Skeletal muscle tissue (tissue), 4 donors: ENCODE data around the gene ATG9A. TPM values are rescaled to one million over a fixed set of nuclear protein-coding genes. Genes with fewer than 3 reads are reported as not detected.

Experiments
- H3K27ac ChIP-seq: one replicate; pipeline ENCODE4 v1.7.0; 2013; ENCODE audit warnings: mild to moderate bottlenecking, low read depth, low read length, inconsistent platforms
- H3K27me3 ChIP-seq, 3 donors: one replicate each; pipeline ENCODE4 v1.7.0; 2013; ENCODE audit warnings: low read length in 3 of 3; ENCODE audit not compliant: control insufficient read depth in 3 of 3, insufficient read depth in 3 of 3
- H3K36me3 ChIP-seq, 3 donors: one replicate each; pipeline ENCODE4 v1.7.0; 2013; ENCODE audit warnings: low read length in 3 of 3; ENCODE audit not compliant: control insufficient read depth in 3 of 3, insufficient read depth in 3 of 3
- H3K4me1 ChIP-seq, 3 donors: one replicate each; pipeline ENCODE4 v1.7.0; 2013; ENCODE audit warnings: low read length in 3 of 3, mild to moderate bottlenecking in 3 of 3; ENCODE audit not compliant: control insufficient read depth in 3 of 3, insufficient read depth in 3 of 3
- H3K4me3 ChIP-seq, 3 donors: one replicate each; pipeline ENCODE4 v1.7.0; 2013; ENCODE audit warnings: low read length in 3 of 3
- H3K9ac ChIP-seq, 3 donors: one replicate each; pipeline ENCODE4 v1.7.0; 2013; ENCODE audit warnings: low read length in 3 of 3, mild to moderate bottlenecking in 3 of 3, moderate library complexity in 2 of 3, low read depth in 1 of 3
- H3K9me3 ChIP-seq, 3 donors: one replicate each; pipeline ENCODE4 v1.7.0; 2013; ENCODE audit warnings: low read length in 3 of 3; ENCODE audit not compliant: control insufficient read depth in 3 of 3
- total RNA-seq: library from RNA; depleted of rRNA; stranded (reverse); fragments of >200 nt; gene quantifications from one replicate; pipeline ENCODE4 v1.2.3, GENCODE V29; 2014
- donor health status: Osteomylitis.

Gene ATG9A
- total RNA-seq, 1 donor from 2014 or later, result 16.7 TPM

DNA sequence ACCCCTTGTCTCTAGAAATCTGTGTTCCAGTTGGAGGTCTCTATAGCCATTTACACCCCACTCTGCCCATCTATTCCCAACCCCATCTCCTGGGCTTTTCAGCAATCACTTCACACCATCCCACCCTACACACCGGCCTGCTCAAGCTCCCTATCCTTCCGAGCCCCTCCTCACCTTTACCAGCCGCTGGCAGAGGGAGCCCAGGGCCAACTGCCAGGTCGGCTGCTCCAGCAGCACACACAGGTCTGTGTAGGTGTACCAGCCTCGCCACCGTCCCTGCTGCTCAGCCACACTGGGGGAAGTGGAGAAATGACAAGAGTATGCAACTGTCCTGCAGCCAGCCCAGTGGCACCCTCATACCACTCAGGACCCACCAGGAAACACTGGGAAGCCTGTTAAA is 56.3 kb downstream of the ATG9A start:
- Histone ChIP-seq H3K27ac (no peak overlapping the region), H3K9me3 (no peaks in the 10 kb centered on the region), H3K4me3 (no peak overlapping the region), H3K36me3 (peaks cover 26 to 33% (median 29%) of the 10 kb centered on the region in 3 donors), H3K27me3 (no peaks in the 10 kb centered on the region), H3K4me1 (peaks cover 20 to 26% (median 26%) of the 10 kb centered on the region in 3 donors), H3K9ac (no peak overlapping the region)

DNA sequence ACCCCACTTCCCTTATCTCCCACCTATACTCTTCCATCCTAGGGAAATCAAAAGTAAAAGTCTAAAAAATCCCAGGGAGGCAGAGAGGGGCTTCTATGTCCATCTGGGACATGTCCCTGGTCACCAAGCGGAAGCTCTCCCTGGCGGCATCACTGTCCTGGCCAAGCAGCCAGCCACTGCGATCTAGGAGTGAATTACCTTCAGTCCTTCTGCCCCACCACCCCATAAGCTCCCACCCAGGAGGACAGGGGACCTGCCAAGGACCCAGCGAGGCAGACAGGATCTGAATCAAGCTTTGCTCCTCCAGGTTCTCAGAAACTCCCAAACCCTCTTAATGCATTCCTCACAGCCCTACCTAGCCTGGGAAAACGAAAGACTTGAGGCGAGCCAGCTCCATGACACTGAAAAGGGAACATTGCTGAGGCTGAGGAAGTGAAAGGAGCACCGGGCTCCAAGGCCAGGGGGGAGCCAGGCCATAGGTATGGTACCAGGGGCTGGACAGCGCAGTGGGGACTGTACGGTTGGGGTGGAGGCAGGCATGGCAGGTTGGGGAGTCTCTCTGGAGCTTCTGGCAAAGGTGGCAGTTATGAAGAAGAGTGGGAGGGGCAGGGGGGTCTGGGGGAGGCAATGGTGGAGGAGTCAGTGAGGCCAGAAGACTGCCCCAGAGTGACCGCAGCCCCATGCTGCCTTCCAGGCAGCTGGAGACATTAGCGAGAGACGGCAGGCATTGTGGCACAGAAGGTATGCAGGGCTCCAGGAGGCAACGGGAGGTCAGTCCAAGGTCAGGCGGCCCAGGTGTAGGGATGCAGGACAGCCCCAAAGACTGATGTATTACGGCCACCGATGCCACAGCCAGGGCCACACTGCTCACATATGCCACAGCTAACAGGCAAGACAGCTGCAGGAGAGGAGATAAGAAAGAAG is 56.9 kb downstream of the ATG9A start:
- H3K9me3 ChIP-seq, result no peaks in the 10 kb centered on the region
- H3K4me1 ChIP-seq, result peaks cover 19 to 26% (median 24%) of the 10 kb centered on the region in 3 donors
- no peak overlapping the region for H3K27ac ChIP-seq
- peaks cover 26 to 33% (median 29%) of the 10 kb centered on the region in 3 donors for H3K36me3 ChIP-seq
- H3K4me3 ChIP-seq, result no peak overlapping the region
- no peak overlapping the region for H3K9ac ChIP-seq
- H3K27me3 ChIP-seq, result no peaks in the 10 kb centered on the region

DNA sequence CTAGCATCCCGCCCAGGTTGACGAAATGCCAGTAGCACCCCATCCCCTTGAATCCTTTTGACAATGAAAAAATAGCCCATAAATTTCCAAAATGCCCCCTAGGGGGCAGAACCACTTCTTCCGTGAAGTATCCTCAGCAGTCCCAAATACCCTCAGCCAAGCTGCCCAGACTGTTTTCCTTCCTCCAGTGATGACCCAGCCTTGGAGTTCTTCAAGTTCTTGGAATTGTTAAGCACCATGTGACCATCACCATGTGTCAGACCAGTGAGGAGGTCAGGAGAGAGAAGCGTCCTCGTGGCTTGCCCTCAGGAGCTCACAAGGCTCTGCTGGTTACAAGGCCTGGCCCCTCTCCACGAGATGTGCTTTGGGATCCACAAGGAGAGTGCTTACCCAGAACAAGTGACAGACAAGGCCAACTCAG is 58.2 kb downstream of the ATG9A start:
- H3K27me3 ChIP-seq, result no peaks in the 10 kb centered on the region
- H3K4me1 ChIP-seq, result peaks cover 15 to 21% (median 20%) of the 10 kb centered on the region in 3 donors
- peak overlapping the region in 1 of 3 donors; percentile 66 for H3K9ac ChIP-seq
- H3K27ac ChIP-seq, result peak overlapping the region; percentile 72
- H3K4me3 ChIP-seq, result no peak overlapping the region
- peaks cover 26 to 33% (median 29%) of the 10 kb centered on the region in 3 donors for H3K36me3 ChIP-seq
- no peaks in the 10 kb centered on the region for H3K9me3 ChIP-seq

DNA sequence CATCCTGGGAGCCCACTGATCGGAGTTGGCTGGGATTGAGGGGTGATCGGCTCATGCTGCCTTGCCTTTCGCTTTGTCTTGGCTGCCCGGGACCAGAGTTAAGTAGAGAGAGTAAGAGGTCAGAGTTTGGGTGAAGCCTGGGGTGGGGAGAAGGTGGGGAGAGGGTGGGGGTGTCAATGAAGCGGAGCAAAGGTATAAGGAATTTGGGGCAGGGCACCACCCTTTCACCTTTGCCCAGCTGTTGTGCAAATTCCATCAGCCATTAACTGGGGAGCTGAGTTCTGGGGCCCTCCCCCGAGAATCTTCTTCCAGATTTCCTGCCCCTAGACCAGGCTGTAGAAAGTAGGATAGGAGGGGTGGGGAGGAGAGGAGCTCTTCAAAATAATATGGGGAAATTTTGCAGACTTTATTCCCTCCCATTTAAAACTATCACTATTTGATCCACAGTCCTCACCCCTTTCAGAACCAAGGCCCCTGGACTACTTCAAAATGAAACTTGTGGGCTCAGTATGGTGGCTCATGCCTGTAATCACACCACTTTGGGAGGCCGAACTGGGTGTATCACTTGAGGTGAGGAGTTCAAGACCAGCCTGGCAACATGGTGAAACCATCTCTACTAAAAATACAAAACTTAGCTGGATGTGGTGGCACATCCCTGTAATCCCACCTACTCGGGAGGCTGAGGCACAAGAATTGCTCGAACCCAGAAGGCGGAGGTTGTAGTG is 59.3 kb downstream of the ATG9A start, which contains the start of gene SLC23A3:
Gene SLC23A3, minus strand, starts transcription at position 100 of the 725 bp plus-strand sequence. Its CDS starts 45 bp downstream, at position 55.
- Histone ChIP-seq H3K36me3 (peaks cover 26 to 29% (median 29%) of the 10 kb centered on the region in 3 donors), H3K9ac (peak within 1 kb of the TSS in 2 of 3 donors; percentile 8), H3K4me3 (no peak within 1 kb of the TSS), H3K27ac (no peak within 1 kb of the TSS), H3K9me3 (no peaks in the 10 kb centered on the region), H3K27me3 (no peaks in the 10 kb centered on the region), H3K4me1 (peaks cover 6 to 11% (median 11%) of the 10 kb centered on the region in 3 donors)

Other genes with a start within 250 kb of the ATG9A start
- not detected for gene FEV, start 244.5 kb downstream of the ATG9A start, total RNA-seq
- gene CRYBA2, start 236.2 kb downstream of the ATG9A start, total RNA-seq, result not detected
- not detected for gene CFAP65, start 188.1 kb downstream of the ATG9A start, total RNA-seq
- gene IHH, start 168.7 kb downstream of the ATG9A start, total RNA-seq, result not detected
- gene NHEJ1, start 68.8 kb downstream of the ATG9A start, total RNA-seq, result 15.1 TPM
- 0.52 TPM for gene SLC23A3, start 59.6 kb downstream of the ATG9A start, total RNA-seq
- 27.1 TPM for gene CNPPD1, start 52.7 kb downstream of the ATG9A start, total RNA-seq
- gene RETREG2, start 51.4 kb downstream of the ATG9A start, total RNA-seq, result 35.5 TPM
- 11.5 TPM for gene ZFAND2B, start 22.9 kb downstream of the ATG9A start, total RNA-seq
- 25.6 TPM for gene ABCB6, start 10.7 kb downstream of the ATG9A start, total RNA-seq
- gene ANKZF1, start 170 bp upstream of the ATG9A start, total RNA-seq, result 27.7 TPM
- 13.0 TPM for gene GLB1L, start 15.8 kb upstream of the ATG9A start, total RNA-seq
- gene STK16, start 15.8 kb upstream of the ATG9A start, total RNA-seq, result 6.3 TPM
- not detected for gene TUBA4B, start 23.6 kb upstream of the ATG9A start, total RNA-seq
- 30.8 TPM for gene TUBA4A, start 24.3 kb upstream of the ATG9A start, total RNA-seq
- 49.6 TPM for gene DNAJB2, start 49.7 kb upstream of the ATG9A start, total RNA-seq
- not detected for gene PTPRN, start 79.8 kb upstream of the ATG9A start, total RNA-seq
- not detected for gene RESP18, start 103.1 kb upstream of the ATG9A start, total RNA-seq
- 25.1 TPM for gene DNPEP, start 158.3 kb upstream of the ATG9A start, total RNA-seq
- 3,588 TPM for gene DES, start 188.7 kb upstream of the ATG9A start, total RNA-seq
- gene SPEG, start 205.2 kb upstream of the ATG9A start, total RNA-seq, result 95.5 TPM